ENCODE results near the gene SLC25A25. TPM values are rescaled to one million over a fixed set of nuclear protein-coding genes. Genes with fewer than 3 reads are reported as not detected.
"Not testable (repeated sequence)": the region's sequence is repeated elsewhere in the genome, so short reads cannot be mapped to it uniquely, and the experiment has no call there.

Gene SLC25A25
- total and polyA plus RNA-seq, 12 donors: 11.4 to 60.6 (median 15.6) TPM

DNA sequence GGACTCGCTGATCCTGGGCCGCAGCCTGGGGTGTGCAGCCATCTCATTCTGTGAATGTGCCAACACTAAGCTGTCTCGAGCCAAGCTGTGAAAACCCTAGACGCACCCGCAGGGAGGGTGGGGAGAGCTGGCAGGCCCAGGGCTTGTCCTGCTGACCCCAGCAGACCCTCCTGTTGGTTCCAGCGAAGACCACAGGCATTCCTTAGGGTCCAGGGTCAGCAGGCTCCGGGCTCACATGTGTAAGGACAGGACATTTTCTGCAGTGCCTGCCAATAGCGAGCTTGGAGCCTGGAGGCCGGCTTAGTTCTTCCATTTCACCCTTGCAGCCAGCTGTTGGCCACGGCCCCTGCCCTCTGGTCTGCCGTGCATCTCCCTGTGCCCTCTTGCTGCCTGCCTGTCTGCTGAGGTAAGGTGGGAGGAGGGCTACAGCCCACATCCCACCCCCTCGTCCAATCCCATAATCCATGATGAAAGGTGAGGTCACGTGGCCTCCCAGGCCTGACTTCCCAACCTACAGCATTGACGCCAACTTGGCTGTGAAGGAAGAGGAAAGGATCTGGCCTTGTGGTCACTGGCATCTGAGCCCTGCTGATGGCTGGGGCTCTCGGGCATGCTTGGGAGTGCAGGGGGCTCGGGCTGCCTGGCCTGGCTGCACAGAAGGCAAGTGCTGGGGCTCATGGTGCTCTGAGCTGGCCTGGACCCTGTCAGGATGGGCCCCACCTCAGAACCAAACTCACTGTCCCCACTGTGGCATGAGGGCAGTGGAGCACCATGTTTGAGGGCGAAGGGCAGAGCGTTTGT is 39.6 kb downstream of the SLC25A25 start:
- WGBS, 4 donors: 77 to 82% (median 79%) methylated on average over 8 to 18 of the region's 18 CpGs
- Histone ChIP-seq H3K9me3 (replicated peaks in 1 of 3) (no peaks in the 10 kb centered on the region), H3K27ac (peak overlapping the region in 1 of 5 donors; percentile 62), H3K4me3 (no peak overlapping the region), H3K4me1 (replicated peaks in 1 of 2) (peaks cover 15 to 17% of the 10 kb centered on the region in 2 donors), H3K27me3 (no peaks in the 10 kb centered on the region), H3K36me3 (replicated peaks in 1 of 2) (peaks cover 0 to 60% of the 10 kb centered on the region in 2 donors)
- intact Hi-C loops (cut with DNase I): no loop called here
- no peak for TF ChIP-seq POLR2A (IDR thresholded peaks at IDR 0.05)
- TF ChIP-seq, protein P1, sequence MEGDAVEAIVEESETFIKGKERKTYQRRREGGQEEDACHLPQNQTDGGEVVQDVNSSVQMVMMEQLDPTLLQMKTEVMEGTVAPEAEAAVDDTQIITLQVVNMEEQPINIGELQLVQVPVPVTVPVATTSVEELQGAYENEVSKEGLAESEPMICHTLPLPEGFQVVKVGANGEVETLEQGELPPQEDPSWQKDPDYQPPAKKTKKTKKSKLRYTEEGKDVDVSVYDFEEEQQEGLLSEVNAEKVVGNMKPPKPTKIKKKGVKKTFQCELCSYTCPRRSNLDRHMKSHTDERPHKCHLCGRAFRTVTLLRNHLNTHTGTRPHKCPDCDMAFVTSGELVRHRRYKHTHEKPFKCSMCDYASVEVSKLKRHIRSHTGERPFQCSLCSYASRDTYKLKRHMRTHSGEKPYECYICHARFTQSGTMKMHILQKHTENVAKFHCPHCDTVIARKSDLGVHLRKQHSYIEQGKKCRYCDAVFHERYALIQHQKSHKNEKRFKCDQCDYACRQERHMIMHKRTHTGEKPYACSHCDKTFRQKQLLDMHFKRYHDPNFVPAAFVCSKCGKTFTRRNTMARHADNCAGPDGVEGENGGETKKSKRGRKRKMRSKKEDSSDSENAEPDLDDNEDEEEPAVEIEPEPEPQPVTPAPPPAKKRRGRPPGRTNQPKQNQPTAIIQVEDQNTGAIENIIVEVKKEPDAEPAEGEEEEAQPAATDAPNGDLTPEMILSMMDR (IDR thresholded peaks at IDR 0.05): no peak
- DNase-seq: no peak

DNA sequence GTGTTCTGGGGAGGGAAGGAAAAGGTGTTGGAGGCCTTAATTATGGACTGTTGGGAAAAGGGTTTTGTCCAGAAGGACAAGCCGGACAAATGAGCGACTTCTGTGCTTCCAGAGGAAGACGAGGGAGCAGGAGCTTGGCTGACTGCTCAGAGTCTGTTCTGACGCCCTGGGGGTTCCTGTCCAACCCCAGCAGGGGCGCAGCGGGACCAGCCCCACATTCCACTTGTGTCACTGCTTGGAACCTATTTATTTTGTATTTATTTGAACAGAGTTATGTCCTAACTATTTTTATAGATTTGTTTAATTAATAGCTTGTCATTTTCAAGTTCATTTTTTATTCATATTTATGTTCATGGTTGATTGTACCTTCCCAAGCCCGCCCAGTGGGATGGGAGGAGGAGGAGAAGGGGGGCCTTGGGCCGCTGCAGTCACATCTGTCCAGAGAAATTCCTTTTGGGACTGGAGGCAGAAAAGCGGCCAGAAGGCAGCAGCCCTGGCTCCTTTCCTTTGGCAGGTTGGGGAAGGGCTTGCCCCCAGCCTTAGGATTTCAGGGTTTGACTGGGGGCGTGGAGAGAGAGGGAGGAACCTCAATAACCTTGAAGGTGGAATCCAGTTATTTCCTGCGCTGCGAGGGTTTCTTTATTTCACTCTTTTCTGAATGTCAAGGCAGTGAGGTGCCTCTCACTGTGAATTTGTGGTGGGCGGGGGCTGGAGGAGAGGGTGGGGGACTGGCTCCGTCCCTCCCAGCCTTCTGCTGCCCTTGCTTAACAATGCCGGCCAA is 40.4 kb downstream of the SLC25A25 start:
- H3K4me1 ChIP-seq (replicated peaks in 1 of 2): peaks cover 11 to 13% of the 10 kb centered on the region in 2 donors
- H3K9me3 ChIP-seq (replicated peaks in 1 of 3): no peaks in the 10 kb centered on the region
- H3K36me3 ChIP-seq (replicated peaks in 1 of 2): peaks cover 0 to 53% of the 10 kb centered on the region in 2 donors
- 81 to 85% (median 83%) methylated on average over 15 of the region's 15 CpGs for WGBS, 4 donors
- TF ChIP-seq POLR2A (IDR thresholded peaks at IDR 0.05): no peak
- TF ChIP-seq, protein P1 (IDR thresholded peaks at IDR 0.05): no peak
- intact Hi-C loops (cut with DNase I): no loop called here
- no peaks in the 10 kb centered on the region for H3K27me3 ChIP-seq
- DNase-seq: no peak
- H3K27ac ChIP-seq: peak overlapping the region in 1 of 5 donors; percentile 62
- H3K4me3 ChIP-seq: no peak overlapping the region

DNA sequence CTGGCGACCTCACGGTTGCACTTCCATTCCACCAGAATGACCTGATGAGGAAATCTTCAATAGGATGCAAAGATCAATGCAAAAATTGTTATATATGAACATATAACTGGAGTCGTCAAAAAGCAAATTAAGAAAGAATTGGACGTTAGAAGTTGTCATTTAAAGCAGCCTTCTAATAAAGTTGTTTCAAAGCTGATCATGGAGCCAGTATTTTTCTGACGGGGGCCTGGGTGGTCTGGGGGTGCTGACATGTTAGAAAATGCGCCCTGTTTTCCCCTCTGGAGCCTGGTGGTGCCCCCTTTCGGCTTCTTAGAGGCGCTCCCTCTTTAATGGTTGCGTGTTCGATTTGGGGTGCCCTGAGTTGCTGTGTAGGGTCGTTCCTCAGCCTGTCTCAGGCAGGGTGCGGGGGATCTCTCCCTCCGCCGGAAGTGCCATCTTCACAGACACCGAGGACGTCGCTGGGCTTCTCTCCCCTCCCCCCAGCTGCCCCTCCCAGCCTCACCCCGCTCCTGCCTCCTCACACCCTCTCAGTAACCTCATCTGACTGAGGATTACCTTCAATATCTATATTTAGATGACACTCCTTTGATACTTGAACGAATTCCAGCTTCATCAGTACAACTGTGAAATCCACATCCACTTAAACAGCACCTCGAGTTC is 41.1 kb downstream of the SLC25A25 start:
- TF ChIP-seq, protein P1 (IDR thresholded peaks at IDR 0.05): no peak
- no peak for TF ChIP-seq POLR2A (IDR thresholded peaks at IDR 0.05)
- H3K27me3 ChIP-seq: no peaks in the 10 kb centered on the region
- no peak overlapping the region for H3K4me3 ChIP-seq
- no peaks in the 10 kb centered on the region for H3K9me3 ChIP-seq (replicated peaks in 1 of 3)
- peaks cover 0 to 45% of the 10 kb centered on the region in 2 donors for H3K36me3 ChIP-seq (replicated peaks in 1 of 2)
- peak in 1 of 7 donors; percentile 17 for DNase-seq
- peak overlapping the region in 1 of 5 donors; percentile 50 for H3K27ac ChIP-seq
- 69 to 78% (median 70%) methylated on average over 18 to 20 of the region's 20 CpGs for WGBS, 4 donors
- intact Hi-C loops (cut with DNase I): no loop called here
- H3K4me1 ChIP-seq (replicated peaks in 1 of 2): peaks cover 4 to 6% of the 10 kb centered on the region in 2 donors

DNA sequence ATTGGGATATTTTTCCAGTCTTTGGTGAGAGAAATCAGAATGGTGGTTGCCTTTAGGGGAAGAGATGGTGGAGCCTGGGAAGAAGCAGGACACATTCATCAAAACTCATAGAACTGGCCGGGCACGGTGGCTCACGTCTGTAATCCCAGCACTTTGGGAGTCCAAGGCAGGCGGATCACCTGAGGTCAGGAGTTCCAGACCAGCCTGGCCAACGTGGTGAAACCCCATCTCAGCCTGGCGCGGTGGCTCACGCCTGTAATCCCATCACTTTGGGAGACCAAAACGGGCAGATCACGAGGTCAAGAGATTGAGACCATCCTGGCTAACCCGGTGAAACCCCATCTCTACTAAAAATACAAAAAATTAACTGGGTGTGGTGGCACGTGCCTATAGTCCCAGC is 43.7 kb downstream of the SLC25A25 start:
- H3K27ac ChIP-seq; H3K9me3 ChIP-seq (replicated peaks in 1 of 3); H3K4me1 ChIP-seq (replicated peaks in 1 of 2); H3K27me3 ChIP-seq; H3K4me3 ChIP-seq: not testable (repeated sequence)
- 85 to 90% (median 86%) methylated on average over 12 of the region's 12 CpGs for WGBS, 4 donors
- H3K36me3 ChIP-seq (replicated peaks in 1 of 2): peaks cover 0 to 23% of the 10 kb centered on the region in 2 donors
- intact Hi-C loops (cut with DNase I): loop anchor here in 1 of 2 donors (5.0 kb wide), 1 partner anchor 69 kb away; no protein-coding TSS in a partner anchor
- DNase-seq: peak in 2 of 7 donors; percentile 11 to 14

Measured in adrenal gland (tissue), 12 donors.